K562 (cell line): Measurements from ENCODE around the gene RNF4. TPM values are rescaled to one million over a fixed set of nuclear protein-coding genes. Genes with fewer than 3 reads are reported as not detected.

Experiments
- ATAC-seq: fragments of 200-7000 bp; cut with Tn5 transposase; 3 replicates; pipeline ENCODE4 v1.9.1; 2020; ENCODE audit warnings: moderate library complexity
- BruUV-seq: library from RNA; stranded (reverse); fragments of 400-500 nt; replicated peaks from 2 replicates; lab custom pipeline; 2021; lab: Mats Ljungman, UMichigan
- CTCF ChIA-PET: fragments of 300-600 bp; formaldehyde crosslinking; extraction: SDS; loops from one replicate; lab custom pipeline; 2021; ENCODE audit warnings: low intra/inter-chr PET ratio; lab: Yijun Ruan, JAX
- POLR2A ChIA-PET: fragments of 300-600, 350-650 bp; sonication (Branson Sonifier 250); formaldehyde crosslinking; extraction: SDS; loops from one replicate; lab custom pipeline; 2021; ENCODE audit warnings: antibody characterized with exemption, inconsistent platforms; lab: Yijun Ruan, JAX
- DNase-seq, 4 experiments: peaks; one replicate each; pipeline versions ENCODE4 v3.0.0 to v3.0.0-alpha.2; 2011 to 2018; ENCODE audit warnings: low spot score in 3 of 4, mixed read lengths in 3 of 4; ENCODE audit errors: extremely low read depth in 1 of 4
- FAIRE-seq: peaks from 2 replicates; lab custom pipeline; 2011; peaks lifted over from hg19 to GRCh38; lab: Jason Lieb, UNC
- H2AFZ ChIP-seq: 2 replicates; pipeline ENCODE4 v1.6.0; 2011; ENCODE audit warnings: low read depth, low read length, control low read depth, inconsistent platforms
- H3K27ac ChIP-seq: fragments of 200-600 bp; 3 replicates; pipeline ENCODE4 v1.8.0; 2011; ENCODE audit warnings: low read depth, mild to moderate bottlenecking, control low read depth, inconsistent platforms, low read length, moderate library complexity, mixed read lengths; ENCODE audit errors: extremely low read depth
- H3K27me3 ChIP-seq, 2 experiments: fragments of 300-600 bp in 1 of 2; 2 replicates in 1 of 2; 3 replicates in 1 of 2; pipeline versions ENCODE4 v1.6.0 to v1.8.0; 2011; ENCODE audit warnings: inconsistent platforms in 2 of 2, low read length in 2 of 2, mild to moderate bottlenecking in 1 of 2, mixed read lengths in 1 of 2, moderate library complexity in 1 of 2; ENCODE audit not compliant: control insufficient read depth in 2 of 2, insufficient read depth in 2 of 2
- H3K36me3 ChIP-seq: fragments of 300-600 bp; 3 replicates; pipeline ENCODE4 v1.8.0; 2011; ENCODE audit warnings: mild to moderate bottlenecking, low read length, inconsistent platforms; ENCODE audit not compliant: control insufficient read depth, insufficient read depth
- H3K4me1 ChIP-seq, 2 experiments: fragments of 200-600 bp in 1 of 2; replicated peaks in 1 of 2; 2 replicates in 1 of 2; 3 replicates in 1 of 2; pipeline versions ENCODE4 v1.5.1 to v1.8.0; 2011; ENCODE audit warnings: inconsistent platforms in 2 of 2, low read length in 2 of 2, mild to moderate bottlenecking in 1 of 2, mixed read lengths in 1 of 2, moderate library complexity in 1 of 2; ENCODE audit not compliant: control insufficient read depth in 2 of 2, insufficient read depth in 2 of 2
- H3K4me2 ChIP-seq: 2 replicates; pipeline ENCODE4 v1.6.1; 2011; ENCODE audit warnings: low read length, control low read depth, inconsistent platforms, mixed read lengths; ENCODE audit not compliant: insufficient read depth
- H3K4me3 ChIP-seq: fragments of 200-600 bp; sonication (generic), shearing (Covaris generic); 2 replicates; pipeline ENCODE4 v1.5.1; 2016; ENCODE audit warnings: control low read depth, inconsistent platforms
- H3K79me2 ChIP-seq: fragments of 200-600 bp; 3 replicates; pipeline ENCODE4 v1.8.0; 2011; ENCODE audit warnings: low read length, inconsistent platforms; ENCODE audit not compliant: control insufficient read depth, insufficient read depth
- H3K9ac ChIP-seq, 2 experiments: 2 replicates each; pipeline versions ENCODE4 v1.6.0 to v1.6.1; 2011; ENCODE audit warnings: low read depth in 2 of 2, low read length in 2 of 2, control low read depth in 1 of 2, inconsistent platforms in 1 of 2, mild to moderate bottlenecking in 1 of 2, mixed read lengths in 1 of 2; ENCODE audit not compliant: insufficient read depth in 1 of 2
- H3K9me1 ChIP-seq: one replicate; pipeline ENCODE4 v1.6.0; 2011; ENCODE audit warnings: inconsistent platforms, mild to moderate bottlenecking, low read length, moderate library complexity; ENCODE audit not compliant: control insufficient read depth, insufficient read depth
- H3K9me3 ChIP-seq: replicated peaks from 2 replicates; pipeline ENCODE4 v1.5.1; 2011; ENCODE audit warnings: low read depth, low read length, inconsistent platforms; ENCODE audit not compliant: control insufficient read depth, insufficient read depth
- H4K20me1 ChIP-seq: replicated peaks from 2 replicates; pipeline ENCODE4 v1.6.1; 2011; ENCODE audit warnings: low read length, inconsistent platforms, mixed read lengths; ENCODE audit not compliant: control insufficient read depth, insufficient read depth
- CLOCK ChIP-seq: fragments of 250-450 bp; sonication (Bioruptor Pico); IDR thresholded peaks from 2 replicates; pipeline ENCODE4 v1.4.0; 2020; ENCODE audit warnings: mild to moderate bottlenecking, moderate library complexity, borderline replicate concordance
- HBP1 ChIP-seq: fragments of 450-650 bp; formaldehyde crosslinking; IDR thresholded peaks from 2 replicates; pipeline ENCODE4 v1.4.0; 2022; ENCODE audit warnings: missing genetic modification characterization
- HDAC2 ChIP-seq: fragments of 450-650 bp; IDR thresholded peaks from 2 replicates; pipeline ENCODE4 v1.6.1; 2016; ENCODE audit warnings: mild to moderate bottlenecking
- HNRNPK ChIP-seq: fragments of 200-400 bp; formaldehyde crosslinking; IDR thresholded peaks from one replicate; pipeline ENCODE4 v1.6.1; 2018; ENCODE audit warnings: mild to moderate bottlenecking, low read depth, low read length; ENCODE audit not compliant: poor library complexity, severe bottlenecking
- TBL1XR1 ChIP-seq, 2 experiments: IDR thresholded peaks; 2 replicates each; pipeline ENCODE4 v1.6.1; 2012; ENCODE audit warnings: improper control_type of control experiment in 2 of 2, low read length in 2 of 2, mild to moderate bottlenecking in 1 of 2
- THRAP3 ChIP-seq: fragments of 450-650 bp; IDR thresholded peaks from 2 replicates; pipeline ENCODE4 v1.6.1; 2016; ENCODE audit warnings: mild to moderate bottlenecking, inconsistent platforms, borderline replicate concordance
- ZFP1 ChIP-seq: fragments of 450-650 bp; formaldehyde crosslinking; IDR thresholded peaks from 2 replicates; pipeline ENCODE4 v1.4.0; 2020; ENCODE audit warnings: mild to moderate bottlenecking, mixed read lengths
- ZNF184 ChIP-seq: sonication (generic); formaldehyde crosslinking; IDR thresholded peaks from 2 replicates; pipeline ENCODE4 v1.5.0; 2020; ENCODE audit warnings: missing genetic modification reagents
- ZNF24 ChIP-seq: fragments of 450-650 bp; IDR thresholded peaks from 2 replicates; pipeline ENCODE4 v1.6.1; 2016
- ZNF695 ChIP-seq: fragments of 450-650 bp; formaldehyde crosslinking; IDR thresholded peaks from 2 replicates; pipeline ENCODE4 v1.4.0; 2020; ENCODE audit warnings: mild to moderate bottlenecking, moderate library complexity
- WGBS: fragments of 100-300 bp; shearing (Covaris generic); methylation state at CpG from one replicate; pipeline ENCODE4 v1.1.6; 2016; ENCODE audit warnings: low coverage, mixed read lengths; ENCODE audit not compliant: insufficient coverage; ENCODE audit errors: missing lambda C conversion rate; 5-methylcytosine and 5-hydroxymethylcytosine counted together
- in situ Hi-C: fragments of 300-500 bp; cut with MboI; formaldehyde crosslinking; loops from 4 replicates; pipeline ENCODE4 v1.15.0; 2018; ENCODE audit warnings: inconsistent platforms, mixed read lengths
- intact Hi-C: fragments of 100-400 bp; cut with micrococcal nuclease; formaldehyde crosslinking; loops from 2 replicates; pipeline ENCODE4 v1.14.2; 2022
- polyA plus RNA-seq, 8 experiments: library from polyadenylated mRNA; depleted of rRNA in 4 of 8; stranded (reverse) in 5 of 8; unstranded in 3 of 8; fragments of >200 nt; fragmentation: Nextera tagmentation in 2 of 8; fragmentation: Illumina TruSeq in 1 of 8; extraction: Ambion mirVana in 2 of 8; extraction: Trizol in 1 of 8; gene quantifications; 2 replicates each; pipeline versions ENCODE4 v1.2.1 to v1.2.3, GENCODE V29; 2011 to 2014; ENCODE audit warnings: inconsistent platforms in 1 of 8, missing spikeins in 1 of 8
- total RNA-seq, 7 experiments: library from RNA; depleted of rRNA in 6 of 7; stranded (reverse); fragments of >200 nt in 6 of 7; fragmentation: Illumina TruSeq in 2 of 7; extraction: Trizol in 2 of 7; gene quantifications; 2 replicates each; pipeline versions ENCODE4 v1.2.1 to v1.2.3, GENCODE V29; 2011 to 2021; ENCODE audit warnings: low replicate concordance in 1 of 7

The RNF4 gene
- total and polyA plus RNA-seq, 9 of the 15 experiments (the other 6 are each of a cell fraction or from before 2014, with no cell fraction given): 19.2 to 59.3 (median 44.8) TPM

- TF ChIP-seq HBP1 (CRISPR knock-in tag) (no peak), ZFP1 (no peak), ZNF695 (no peak), ZNF24 (no peak), ZNF184 (CRISPR knock-in tag) (no peak), THRAP3 (no peak), TBL1XR1 (IDR thresholded peaks at IDR 0.05; ENCODE audit: low read length in 2 of 2) (no peak), HNRNPK (no peak)
These were observed 42.1 kb upstream of the RNF4 start (continued) for GRCh38 chr4:2426711-2427275.

- CTCF ChIA-PET: no interaction called here
- Histone ChIP-seq H3K4me2 (no peak overlapping the region), H3K4me1 (peaks cover 4 to 45% of the 10 kb centered on the region in 2 experiments; a peak in 4 of 5 replicates), H3K9me3 (no peaks in the 10 kb centered on the region), H3K79me2 (no peaks in the 10 kb centered on the region), H3K9ac (peak overlapping the region in 1 of 2 experiments; percentile 58; a peak in 2 of 4 replicates), H3K27me3 (no peaks in the 10 kb centered on the region), H4K20me1 (no peaks in the 10 kb centered on the region), H3K36me3 (no peaks in the 10 kb centered on the region), H3K9me1 (no peaks in the 10 kb centered on the region), H3K4me3 (no peak overlapping the region), H3K27ac (no peak overlapping the region), H2AFZ (no peak overlapping the region)
- POLR2A ChIA-PET: interaction anchor here (0.6 to 1.9 kb wide), 8 partner anchors 9 to 419 kb away, joined by 3 to 5 read pairs (median 3); no protein-coding TSS in a partner anchor
- DNase-seq (no peak), ATAC-seq (no peak), FAIRE-seq (no peak)
- no peak for TF ChIP-seq CLOCK (CRISPR knock-in tag)
- TF ChIP-seq HDAC2: no peak
- no TSS peak for BruUV-seq
- in situ Hi-C loops: no loop called here
- 53% methylated on average over 20 of the region's 23 CpGs for WGBS
- intact Hi-C loops: no loop called here
These were observed 41.2 kb upstream of the RNF4 start for GRCh38 chr4:2427383-2428334.
